B cell (primary cell): Measurements from ENCODE around the gene SPACA9. TPM values are rescaled to one million over a fixed set of nuclear protein-coding genes. Genes with fewer than 3 reads are reported as not detected.

ENCODE experiments used
- ATAC-seq: fragments of 200-7000 bp; cut with Tn5 transposase; one replicate; pipeline ENCODE4 v1.10.0; 2021; ENCODE audit warnings: low read depth, mild to moderate bottlenecking, moderate number of reproducible peaks, moderate library complexity
- CTCF ChIA-PET: fragments of 350-600 bp; sonication (Branson Sonifier 250); formaldehyde crosslinking; loops from one replicate; lab custom pipeline; 2021; ENCODE audit warnings: antibody characterized with exemption, inconsistent platforms; lab: Charles Lee
- POLR2A ChIA-PET: fragments of 350-600 bp; sonication (Branson Sonifier 250); formaldehyde crosslinking; loops from one replicate; lab custom pipeline; 2021; ENCODE audit warnings: antibody characterized with exemption; lab: Charles Lee
- DNase-seq: peaks from one replicate; pipeline ENCODE4 v3.0.0; 2013
- H2AFZ ChIP-seq: 2 replicates; pipeline ENCODE4 v1.6.1; 2012; ENCODE audit warnings: mild to moderate bottlenecking, low read depth, low read length; ENCODE audit not compliant: insufficient read depth, poor library complexity, severe bottlenecking
- H3K27ac ChIP-seq, 2 donors: 1 replicate in 1 of 2; 2 replicates in 1 of 2; pipeline ENCODE4 v1.5.1; 2012 to 2013; ENCODE audit warnings: low read length in 2 of 2, mild to moderate bottlenecking in 2 of 2, moderate library complexity in 1 of 2
- H3K27me3 ChIP-seq, 4 experiments: fragments of 200-600 bp in 1 of 4; sonication (generic) in 1 of 4; replicated peaks in 1 of 4; 1 replicate in 2 of 4; 2 replicates in 2 of 4; pipeline versions ENCODE4 v1.6.1 to v1.7.0; 2013 to 2016; ENCODE audit warnings: low read length in 3 of 4, mild to moderate bottlenecking in 2 of 4, mixed read lengths in 1 of 4, moderate library complexity in 1 of 4; ENCODE audit not compliant: insufficient read depth in 4 of 4, control insufficient read depth in 3 of 4; ENCODE audit errors: control extremely low read depth in 1 of 4
- H3K36me3 ChIP-seq, 2 experiments: replicated peaks in 1 of 2; 1 replicate in 1 of 2; 2 replicates in 1 of 2; pipeline versions ENCODE4 v1.6.1 to v1.7.1; 2013; ENCODE audit warnings: low read length in 1 of 2; ENCODE audit not compliant: insufficient read depth in 2 of 2, control insufficient read depth in 1 of 2; ENCODE audit errors: control extremely low read depth in 1 of 2, extremely low read depth in 1 of 2
- H3K4me1 ChIP-seq, 2 donors: fragments of 200-600 bp in 1 of 2; sonication (generic) in 1 of 2; 1 replicate in 1 of 2; 2 replicates in 1 of 2; pipeline versions ENCODE4 v1.5.1 to v1.6.1; 2013 to 2017; ENCODE audit warnings: low read length in 2 of 2; ENCODE audit not compliant: control insufficient read depth in 2 of 2, insufficient read depth in 2 of 2
- H3K4me2 ChIP-seq: replicated peaks from 2 replicates; pipeline ENCODE3; 2012; ENCODE audit warnings: mild to moderate bottlenecking, low read depth, low read length; ENCODE audit not compliant: poor library complexity, severe bottlenecking
- H3K4me3 ChIP-seq, 5 experiments: fragments of 200-600 bp in 1 of 5; sonication (generic) in 1 of 5; 1 replicate in 3 of 5; 2 replicates in 2 of 5; pipeline versions ENCODE4 v1.5.1 to v1.7.0; 2011 to 2016; ENCODE audit warnings: low read length in 4 of 5, mild to moderate bottlenecking in 4 of 5, low read depth in 2 of 5, control low read depth in 1 of 5, moderate library complexity in 1 of 5; ENCODE audit not compliant: insufficient read depth in 1 of 5; ENCODE audit errors: control extremely low read depth in 1 of 5, extremely low read depth in 1 of 5
- H3K79me2 ChIP-seq: fragments of 200-600 bp; sonication (generic); one replicate; pipeline ENCODE4 v1.6.0; 2016; ENCODE audit warnings: low read length; ENCODE audit not compliant: control insufficient read depth, insufficient read depth
- H3K9ac ChIP-seq: fragments of 200-600 bp; sonication (generic); 2 replicates; pipeline ENCODE4 v1.6.1; 2017; ENCODE audit warnings: mild to moderate bottlenecking, low read length, moderate library complexity
- H3K9me3 ChIP-seq, 3 donors: one replicate each; pipeline versions ENCODE4 v1.6.1 to v1.7.1; 2013; ENCODE audit warnings: low read length in 2 of 3; ENCODE audit not compliant: control insufficient read depth in 2 of 3, insufficient read depth in 1 of 3; ENCODE audit errors: control extremely low read depth in 1 of 3
- H4K20me1 ChIP-seq: 2 replicates; pipeline ENCODE4 v1.6.0; 2012; ENCODE audit warnings: mild to moderate bottlenecking, low read length; ENCODE audit not compliant: insufficient read depth, control insufficient read depth, poor library complexity, severe bottlenecking
- H3K27ac Mint-ChIP-seq: one replicate; pipeline ENCODE4 v1.8.0; 2021; ENCODE audit warnings: mixed read lengths
- H3K27me3 Mint-ChIP-seq: one replicate; pipeline ENCODE4 v1.8.0; 2021; ENCODE audit warnings: mixed read lengths
- H3K4me1 Mint-ChIP-seq: one replicate; pipeline ENCODE4 v1.8.0; 2021; ENCODE audit warnings: mixed read lengths
- H3K4me3 Mint-ChIP-seq: one replicate; pipeline ENCODE4 v1.8.0; 2021; ENCODE audit warnings: mixed read lengths
- H3K9me3 Mint-ChIP-seq: one replicate; pipeline ENCODE4 v1.8.0; 2022; ENCODE audit warnings: mixed read lengths; ENCODE audit not compliant: insufficient read depth
- CTCF ChIP-seq: fragments of 200-600 bp; IDR thresholded peaks from one replicate; pipeline ENCODE4 v1.8.0; 2022; ENCODE audit warnings: antibody characterized with exemption, mild to moderate bottlenecking
- EZH2 ChIP-seq: IDR thresholded peaks from 2 replicates; pipeline ENCODE4 v1.6.1; 2012; ENCODE audit warnings: borderline replicate concordance, low read depth, mild to moderate bottlenecking, moderate library complexity, low read length; ENCODE audit not compliant: insufficient read depth, poor library complexity, severe bottlenecking
- WGBS: methylation state at CpG from one replicate; pipeline ENCODE4 v1.1.5; 2013; ENCODE audit warnings: missing lambda C conversion rate; ENCODE audit not compliant: insufficient coverage; 5-methylcytosine and 5-hydroxymethylcytosine counted together
- intact Hi-C: fragments of 100-400 bp; cut with micrococcal nuclease; formaldehyde crosslinking; loops from one replicate; pipeline ENCODE4 v1.10.0; 2022
- polyA plus RNA-seq: library from polyadenylated mRNA; depleted of rRNA; stranded (reverse); fragments of >200 nt; gene quantifications from 2 replicates; pipeline ENCODE4 v1.2.3, GENCODE V29; 2012
- total RNA-seq, 2 donors: library from RNA; stranded (reverse); fragments of 120-200 nt in 1 of 2; gene quantifications; 1 replicate in 1 of 2; 2 replicates in 1 of 2; pipeline versions ENCODE4 v1.2.3 to v1.2.4, GENCODE V29; 2013 to 2022

Gene SPACA9
- total and polyA plus RNA-seq, 2 donors (not counting 1 experiment from before 2014, with no cell fraction given), result 2.8 to 4.5 TPM

DNA sequence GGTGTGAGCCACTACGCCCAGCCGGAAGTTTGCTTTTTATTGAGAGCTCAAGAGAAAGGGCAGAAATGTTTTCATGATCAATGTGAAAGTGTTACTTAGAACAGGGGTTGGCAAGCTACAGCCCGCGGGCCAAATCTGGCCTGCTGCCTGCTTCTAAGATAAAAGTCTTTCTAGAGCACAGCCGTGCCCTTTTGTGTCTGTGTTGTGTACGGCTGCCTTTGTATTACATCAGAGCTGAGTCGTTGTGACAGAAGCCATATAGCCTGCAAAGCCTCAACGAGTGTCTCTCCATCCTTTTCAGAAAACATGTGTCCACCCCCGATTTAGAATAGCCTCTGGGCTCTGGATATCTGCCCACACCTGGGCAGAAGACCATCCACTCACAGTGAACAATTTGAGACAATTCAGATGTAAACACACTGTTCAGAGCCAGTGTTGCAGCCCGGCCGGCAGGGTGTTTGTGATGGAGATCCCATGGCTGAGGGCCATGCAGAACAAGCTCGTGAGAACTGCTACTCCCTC lies 29.5 kb upstream of the SPACA9 start:
- Histone ChIP-seq H3K36me3 (no peaks in the 10 kb centered on the region), H3K4me2 (peak overlapping the region; percentile 40), H3K27ac (no peak overlapping the region), H3K9ac (no peak overlapping the region), H2AFZ (peak overlapping the region; percentile 25), H3K79me2 (no peaks in the 10 kb centered on the region), H3K9me3 (no peaks in the 10 kb centered on the region), H4K20me1 (no peaks in the 10 kb centered on the region), H3K4me1 (peaks cover 0 to 36% of the 10 kb centered on the region in 2 donors), H3K4me3 (no peak overlapping the region), H3K27me3 (no peaks in the 10 kb centered on the region)
- ChIA-PET POLR2A (interaction anchor here (1.1 kb wide), 1 partner anchor 30 kb away, joined by 12 read pairs; the partner anchor contains the start of gene SPACA9), CTCF (interaction anchor here (0.5 to 3.8 kb wide), 13 partner anchors 15 to 1991 kb away, joined by 3 to 38 read pairs (median 3); partner anchors contain the start of genes AK8, DDX31, SPACA9 and TSC1)
- no peak for ATAC-seq
- intact Hi-C loops, result no loop called here
- no peak for DNase-seq
- Mint-ChIP-seq H3K27me3 (no peaks in the 10 kb centered on the region), H3K27ac (peak overlapping the region; percentile 47), H3K4me3 (peak overlapping the region; percentile 48), H3K9me3 (no peaks in the 10 kb centered on the region), H3K4me1 (peaks cover 21% of the 10 kb centered on the region)
- TF ChIP-seq EZH2 (no peak), CTCF (no peak)
- 92% methylated on average over 12 of the region's 12 CpGs for WGBS

- Mint-ChIP-seq H3K4me1 (peaks cover 31% of the 10 kb centered on the region), H3K27ac (no peak overlapping the region), H3K4me3 (no peak overlapping the region), H3K9me3 (no peaks in the 10 kb centered on the region), H3K27me3 (no peaks in the 10 kb centered on the region)
- Histone ChIP-seq H4K20me1 (no peaks in the 10 kb centered on the region), H3K27me3 (no peaks in the 10 kb centered on the region), H3K4me2 (no peak overlapping the region), H3K9ac (no peak overlapping the region), H3K9me3 (no peaks in the 10 kb centered on the region), H3K27ac (no peak overlapping the region), H3K79me2 (no peaks in the 10 kb centered on the region), H3K36me3 (no peaks in the 10 kb centered on the region), H3K4me3 (peak overlapping the region in 1 of 5 experiments; percentile 12), H2AFZ (no peak overlapping the region), H3K4me1 (peaks cover 13 to 43% of the 10 kb centered on the region in 2 donors)
- CTCF ChIA-PET, result interaction anchor here (1.2 to 2.0 kb wide), 3 partner anchors 46 to 49 kb away, joined by 3 to 4 read pairs (median 4); no protein-coding TSS in a partner anchor
- POLR2A ChIA-PET, result no interaction called here
- no peak for TF ChIP-seq EZH2
- TF ChIP-seq CTCF, result no peak
- 94% methylated on average over 2 of the region's 4 CpGs for WGBS
- ATAC-seq (no peak), DNase-seq (no peak)
- intact Hi-C loops, result no loop called here
Observed at GRCh38 chr9:132853482-132853881, 25.2 kb upstream of the SPACA9 start.
